ENCODE data around the gene CALR.
"Not testable (repeated sequence)": the region's sequence is repeated elsewhere in the genome, so short reads cannot be mapped to it uniquely, and the experiment has no call there.

Gene CALR

GRCh38 chr19:12937927-12938778 lies at the start of gene CALR:
Gene CALR, plus strand, starts transcription at chr19:12938609. Its CDS starts 71 bp downstream, at chr19:12938680.
- peak; percentile 98 for DNase-seq (ENCODE audit: low read depth)

DNA sequence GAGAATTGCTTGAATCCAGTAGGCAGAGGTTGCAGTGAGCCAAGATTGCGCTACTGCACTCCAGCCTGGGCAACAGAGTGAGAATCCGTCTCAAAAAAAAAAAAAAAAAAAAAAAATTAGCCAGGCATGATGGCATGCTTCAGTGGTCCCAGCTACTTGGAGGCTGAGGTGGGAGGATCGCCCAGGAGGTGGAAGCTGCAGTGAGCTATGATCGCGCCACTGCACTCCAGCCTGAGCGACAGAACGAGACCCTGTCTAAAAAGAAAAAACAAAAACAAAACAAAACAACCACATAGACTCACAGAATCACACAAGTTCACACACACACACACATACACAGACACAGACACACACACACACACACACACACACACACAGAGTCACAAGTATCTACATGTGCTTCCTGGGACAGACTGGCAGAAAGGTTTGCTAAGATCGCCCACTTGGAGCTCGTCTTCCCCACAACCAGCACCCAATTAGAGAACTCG lies 48.1 kb upstream of the CALR start:
- DNase-seq (ENCODE audit: low read depth), result not testable (repeated sequence)

GRCh38 chr19:12890787-12891552 lies 47.4 kb upstream of the CALR start, which contains the start of gene GCDH:
Gene GCDH, plus strand, starts transcription at chr19:12891160. Its CDS starts 145 bp downstream, at chr19:12891305.
- peak; percentile 88 for DNase-seq (ENCODE audit: low read depth)

DNA sequence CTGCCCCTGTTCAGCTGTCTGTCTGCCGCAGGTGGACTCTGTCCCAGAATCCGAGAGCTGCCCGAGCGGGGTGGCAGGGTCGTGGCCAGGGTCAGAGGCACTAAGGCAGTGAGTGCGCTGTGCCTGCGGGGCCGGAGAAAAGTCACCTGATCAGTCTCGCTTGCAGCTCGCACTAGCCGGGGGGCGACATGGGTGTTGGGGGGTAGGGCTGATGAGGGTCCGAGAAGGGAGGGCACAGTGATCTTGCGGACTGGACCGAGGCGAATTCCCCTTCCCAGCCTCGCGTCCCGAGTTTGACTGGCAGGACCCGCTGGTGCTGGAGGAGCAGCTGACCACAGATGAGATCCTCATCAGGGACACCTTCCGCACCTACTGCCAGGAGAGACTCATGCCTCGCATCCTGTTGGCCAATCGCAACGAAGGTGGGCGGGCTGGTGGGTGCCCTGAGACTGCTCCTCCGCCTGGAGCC lies 46.8 kb upstream of the CALR start:
- no peak for DNase-seq (ENCODE audit: low read depth)

DNA sequence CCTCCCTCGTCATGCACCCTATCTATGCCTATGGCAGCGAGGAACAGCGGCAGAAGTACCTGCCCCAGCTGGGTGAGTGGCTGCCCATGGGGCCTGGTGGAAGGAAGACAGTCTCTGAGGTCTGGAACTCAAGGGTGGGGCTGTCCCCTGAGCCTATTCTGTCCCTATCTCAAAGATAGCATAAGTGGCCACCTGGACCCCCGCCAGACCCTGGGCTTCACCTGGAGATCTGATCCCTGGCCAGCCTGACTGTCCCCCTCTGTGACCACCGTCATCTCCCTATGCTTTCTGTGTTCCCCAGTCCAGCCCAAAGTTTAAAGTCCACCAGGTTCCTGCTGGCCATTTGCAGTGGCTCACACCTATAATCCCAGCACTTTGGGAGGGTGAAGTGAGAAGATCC lies 44.8 kb upstream of the CALR start:
- DNase-seq (ENCODE audit: low read depth), result no peak

DNA sequence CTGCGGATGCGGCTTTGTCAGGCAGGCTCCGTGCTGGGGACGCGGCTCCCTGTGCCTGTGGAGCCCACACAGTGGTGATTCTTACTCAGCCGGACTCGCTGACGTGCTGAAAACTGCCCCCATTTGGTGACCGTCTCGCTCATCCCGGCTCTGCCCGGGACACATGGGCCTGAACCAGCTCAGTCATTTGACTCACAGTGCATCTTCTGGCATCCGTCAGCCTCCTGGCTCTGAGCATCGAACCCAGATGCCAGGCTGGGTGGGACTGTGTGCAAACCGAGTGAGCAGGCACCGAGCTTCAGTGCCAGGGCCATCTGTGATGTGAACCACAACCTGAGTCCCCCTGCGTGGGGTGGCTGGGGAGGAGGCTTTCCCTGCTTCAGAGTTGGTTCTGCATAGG lies 41.9 kb upstream of the CALR start:
- no peak for DNase-seq (ENCODE audit: low read depth)

GRCh38 chr19:12899891-12900518 lies 38.4 kb upstream of the CALR start:
- no peak for DNase-seq (ENCODE audit: low read depth)

DNA sequence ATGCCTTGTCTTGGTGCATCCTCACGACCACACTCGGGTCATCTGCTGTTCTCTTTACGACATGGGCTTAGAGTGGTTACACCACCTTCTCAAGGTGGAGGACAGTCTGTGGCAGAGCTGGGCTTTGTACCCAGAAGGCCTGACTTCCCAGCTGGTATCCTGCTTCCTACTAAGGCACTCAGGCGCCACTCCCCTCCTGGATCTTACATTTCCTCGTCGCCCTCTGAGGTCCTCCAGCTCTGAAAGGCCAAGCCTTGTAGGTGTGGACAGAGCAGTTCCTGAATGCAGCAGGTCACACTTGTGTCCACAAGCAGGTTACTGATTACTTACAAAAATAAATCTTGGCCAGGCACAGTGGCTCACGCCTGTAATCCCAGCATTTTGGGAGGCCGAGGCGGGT lies 31.2 kb upstream of the CALR start:
- no peak for DNase-seq (ENCODE audit: low read depth)

GRCh38 chr19:12912571-12912970 lies 25.8 kb upstream of the CALR start:
- no peak for DNase-seq (ENCODE audit: low read depth)

- DNase-seq (ENCODE audit: low read depth), result no peak
These were observed 25.3 kb upstream of the CALR start for GRCh38 chr19:12913011-12913561.

- no peak for DNase-seq (ENCODE audit: low read depth)
These were observed 24.3 kb upstream of the CALR start for GRCh38 chr19:12913851-12914690.

GRCh38 chr19:12915860-12916259 lies 22.5 kb upstream of the CALR start:
- DNase-seq (ENCODE audit: low read depth), result not testable (repeated sequence)

GRCh38 chr19:12918253-12918652 lies 20.2 kb upstream of the CALR start:
- DNase-seq (ENCODE audit: low read depth), result no peak

GRCh38 chr19:12921047-12921446 lies 17.4 kb upstream of the CALR start:
- no peak for DNase-seq (ENCODE audit: low read depth)

GRCh38 chr19:12922959-12923358 lies 15.4 kb upstream of the CALR start:
- no peak for DNase-seq (ENCODE audit: low read depth)

DNA sequence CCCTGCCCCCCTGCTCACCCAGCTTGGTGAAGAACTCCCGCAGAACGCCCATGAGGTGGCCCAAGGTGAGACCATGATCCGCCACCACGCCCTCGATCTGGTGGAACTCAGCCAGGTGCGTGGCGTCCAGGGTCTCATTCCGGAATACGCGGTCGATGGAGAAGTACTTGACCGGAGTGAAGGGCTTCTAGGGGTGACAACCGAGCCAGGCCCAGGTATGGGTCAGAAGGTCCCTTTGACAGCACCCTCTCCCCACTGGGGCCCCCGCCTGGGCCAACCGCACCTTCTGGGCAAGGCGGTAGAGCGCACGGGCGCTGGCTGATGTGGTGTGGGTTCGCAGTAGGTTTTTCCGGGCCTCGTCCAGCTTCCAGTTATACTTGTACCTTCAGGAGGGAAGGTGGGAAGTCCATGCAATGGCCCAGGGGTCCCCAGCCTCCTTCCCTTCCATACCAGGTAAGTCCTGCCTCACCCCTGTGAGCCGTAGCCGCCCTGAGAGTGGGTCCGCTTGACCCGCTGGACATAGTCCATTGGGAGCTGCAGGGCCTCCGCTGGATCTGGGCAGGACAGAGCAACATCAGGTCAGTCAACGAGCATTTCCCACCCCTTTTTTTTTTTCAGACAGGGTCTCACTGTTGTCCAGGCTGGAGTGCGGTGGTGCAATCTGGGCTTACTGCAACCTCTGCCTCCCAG lies 13.6 kb upstream of the CALR start:
- no peak for DNase-seq (ENCODE audit: low read depth)

- DNase-seq (ENCODE audit: low read depth), result no peak
These were observed 8.3 kb upstream of the CALR start for GRCh38 chr19:12930002-12930645.

DNA sequence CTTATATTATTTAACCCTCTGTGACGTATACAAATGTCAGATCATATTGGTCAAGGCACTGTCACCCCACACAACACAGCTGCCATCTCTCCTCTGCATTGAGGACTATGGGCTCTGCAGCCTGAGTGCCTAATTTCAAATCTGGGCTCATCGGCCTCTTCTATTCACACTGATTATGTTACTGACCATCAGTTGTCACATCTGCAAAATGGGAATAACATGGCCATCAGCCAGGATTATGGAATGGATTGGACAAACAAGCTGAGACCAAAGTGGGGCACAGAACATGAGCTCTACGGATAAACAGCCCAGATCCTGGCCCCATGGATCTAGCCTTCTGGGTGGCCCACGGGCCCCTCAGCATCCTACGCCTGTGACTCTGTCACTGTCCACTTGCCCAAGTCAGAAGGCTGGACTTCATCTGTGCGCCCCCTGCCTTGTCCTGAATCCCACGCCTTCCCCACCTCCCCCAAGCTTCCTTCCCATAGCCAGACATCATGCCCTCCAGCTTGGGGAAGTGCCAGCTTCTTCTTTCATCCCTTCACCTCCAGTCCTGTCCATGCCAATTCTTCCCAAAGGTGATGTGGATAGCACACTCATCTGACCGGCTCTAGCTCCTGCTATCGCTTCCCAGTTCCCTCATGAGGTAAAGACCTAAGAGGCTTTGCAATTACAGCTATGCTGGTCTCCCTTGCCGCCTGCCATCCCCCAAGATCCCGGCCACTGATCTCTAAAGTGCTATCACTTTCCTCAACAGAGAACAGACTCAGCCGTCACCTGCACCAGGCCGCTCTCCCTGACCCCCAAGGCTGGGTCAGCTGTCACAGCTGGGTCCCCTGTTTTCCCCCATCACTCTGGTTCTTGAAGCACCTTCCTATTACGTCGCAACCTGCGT lies 5.8 kb upstream of the CALR start:
- no peak for DNase-seq (ENCODE audit: low read depth)
